Smooth muscle cell (in vitro differentiated cells): ENCODE measurements around the gene APOL3. TPM values are rescaled to one million over a fixed set of nuclear protein-coding genes. Genes with fewer than 3 reads are reported as not detected.

ENCODE experiments used
- DNase-seq: peaks from one replicate; lab custom pipeline; 2025; ENCODE audit not compliant: unreplicated experiment; lab: John Stamatoyannopoulos, UW
- H2AFZ ChIP-seq: fragments of 200-600 bp; sonication (generic); 2 replicates; pipeline ENCODE4 v1.6.0; 2016; ENCODE audit warnings: antibody characterized with exemption, low read depth, mild to moderate bottlenecking
- H3F3A ChIP-seq: fragments of 200-600 bp; sonication (generic); 2 replicates; pipeline ENCODE4 v1.6.0; 2017; ENCODE audit warnings: antibody characterized with exemption, low read depth
- H3K27ac ChIP-seq: fragments of 200-600 bp; sonication (generic); 2 replicates; pipeline ENCODE4 v1.5.1; 2016; ENCODE audit warnings: low read depth, mild to moderate bottlenecking
- H3K27me3 ChIP-seq: fragments of 200-600 bp; sonication (generic); 2 replicates; pipeline ENCODE4 v1.6.1; 2016; ENCODE audit warnings: low read depth, mild to moderate bottlenecking
- H3K36me3 ChIP-seq: fragments of 200-600 bp; sonication (generic); 2 replicates; pipeline ENCODE4 v1.5.1; 2016; ENCODE audit warnings: low read depth
- H3K4me1 ChIP-seq: fragments of 200-600 bp; sonication (generic); 2 replicates; pipeline ENCODE4 v1.5.1; 2016; ENCODE audit warnings: low read depth
- H3K4me2 ChIP-seq: fragments of 200-600 bp; sonication (generic); 2 replicates; pipeline ENCODE4 v1.6.0; 2016; ENCODE audit warnings: mild to moderate bottlenecking
- H3K4me3 ChIP-seq: fragments of 200-600 bp; sonication (generic); 2 replicates; pipeline ENCODE4 v1.5.1; 2016; ENCODE audit warnings: mild to moderate bottlenecking
- H3K79me2 ChIP-seq: fragments of 200-600 bp; sonication (generic); 2 replicates; pipeline ENCODE4 v1.6.0; 2016; ENCODE audit warnings: low read depth, mild to moderate bottlenecking
- H3K9ac ChIP-seq: fragments of 200-600 bp; sonication (generic); 2 replicates; pipeline ENCODE4 v1.6.0; 2016; ENCODE audit warnings: low read depth
- H3K9me3 ChIP-seq: fragments of 200-600 bp; sonication (generic); replicated peaks from 2 replicates; pipeline ENCODE4 v1.5.1; 2016; ENCODE audit warnings: low read depth
- H4K20me1 ChIP-seq: fragments of 200-600 bp; sonication (generic); 2 replicates; pipeline ENCODE4 v1.6.0; 2016; ENCODE audit warnings: low read depth
- CTCF ChIP-seq: fragments of 200-600 bp; sonication (generic); IDR thresholded peaks from 2 replicates; pipeline ENCODE4 v1.5.1; 2017; ENCODE audit warnings: borderline replicate concordance, mild to moderate bottlenecking, antibody characterized with exemption; ENCODE audit not compliant: insufficient read depth, poor library complexity, severe bottlenecking
- WGBS: methylation state at CpG from one replicate; pipeline ENCODE4 v1.1.7; 2016; ENCODE audit warnings: low lambda C conversion rate; 5-methylcytosine and 5-hydroxymethylcytosine counted together
- polyA plus RNA-seq: library from polyadenylated mRNA; unstranded; fragments of >200 nt; fragmentation: Nextera tagmentation; extraction: Ambion mirVana; gene quantifications from 2 replicates; pipeline ENCODE4 v1.2.1, GENCODE V29; 2016
- total RNA-seq: library from RNA; depleted of rRNA; stranded (reverse); fragments of >200 nt; gene quantifications from 2 replicates; pipeline ENCODE4 v1.2.3, GENCODE V29; 2014

The APOL3 gene
- total and polyA plus RNA-seq, 2 experiments from 2014 or later: 0.24 to 0.40 TPM

- Histone ChIP-seq H3K79me2 (no peaks in the 10 kb centered on the region), H3K9ac (no peak overlapping the region)
Observed at GRCh38 chr22:36199001-36199551, 38.5 kb upstream of the APOL3 start.

GRCh38 chr22:36198536-36198935 is 38.0 kb upstream of the APOL3 start:
- no peaks in the 10 kb centered on the region for H4K20me1 ChIP-seq
- no peak overlapping the region for H3K9ac ChIP-seq
- no peak for TF ChIP-seq CTCF
- H2AFZ ChIP-seq: no peak overlapping the region
- H3K27ac ChIP-seq: no peak overlapping the region
- no peak for DNase-seq
- no peak overlapping the region for H3K4me2 ChIP-seq
- H3F3A ChIP-seq: peaks cover 4% of the 10 kb centered on the region
- WGBS: 91% methylated on average over 3 of the region's 3 CpGs
- no peaks in the 10 kb centered on the region for H3K9me3 ChIP-seq
- peaks cover 30% of the 10 kb centered on the region for H3K4me1 ChIP-seq
- H3K79me2 ChIP-seq: no peaks in the 10 kb centered on the region
- H3K27me3 ChIP-seq: no peaks in the 10 kb centered on the region
- H3K36me3 ChIP-seq: no peaks in the 10 kb centered on the region
- no peak overlapping the region for H3K4me3 ChIP-seq

More at GRCh38 chr22:36199001-36199551, 38.5 kb upstream of the APOL3 start:
- Histone ChIP-seq H3K4me1 (peaks cover 30% of the 10 kb centered on the region), H3K36me3 (no peaks in the 10 kb centered on the region), H4K20me1 (no peaks in the 10 kb centered on the region), H3K27me3 (no peaks in the 10 kb centered on the region), H3K4me3 (no peak overlapping the region), H3K4me2 (no peak overlapping the region), H2AFZ (no peak overlapping the region), H3K9me3 (no peaks in the 10 kb centered on the region), H3F3A (peaks cover 4% of the 10 kb centered on the region), H3K27ac (no peak overlapping the region)
- 95% methylated on average over 5 of the region's 5 CpGs for WGBS
- no peak for DNase-seq
- no peak for TF ChIP-seq CTCF

- Histone ChIP-seq H3K9ac (peak overlapping the region; percentile 48), H3K27ac (peak overlapping the region; percentile 71)
Observed at GRCh38 chr22:36197514-36198146, 37.1 kb upstream of the APOL3 start.

More at GRCh38 chr22:36197514-36198146, 37.1 kb upstream of the APOL3 start:
- no peaks in the 10 kb centered on the region for H3K36me3 ChIP-seq
- H3K4me2 ChIP-seq: peak overlapping the region; percentile 72
- peaks cover 4% of the 10 kb centered on the region for H3F3A ChIP-seq
- H2AFZ ChIP-seq: peak overlapping the region; percentile 24
- no peaks in the 10 kb centered on the region for H4K20me1 ChIP-seq
- H3K4me3 ChIP-seq: no peak overlapping the region
- no peaks in the 10 kb centered on the region for H3K79me2 ChIP-seq
- H3K4me1 ChIP-seq: peaks cover 30% of the 10 kb centered on the region
- no peak for TF ChIP-seq CTCF
- no peaks in the 10 kb centered on the region for H3K27me3 ChIP-seq
- 68% methylated on average over 8 of the region's 8 CpGs for WGBS
- H3K9me3 ChIP-seq: no peaks in the 10 kb centered on the region
- no peak for DNase-seq
